GM23338 (cell line): ENCODE results near the gene CAPN15. TPM values are rescaled to one million over a fixed set of nuclear protein-coding genes. Genes with fewer than 3 reads are reported as not detected.

Experiments
- ATAC-seq: fragments of 200-7000 bp; cut with Tn5 transposase; 3 replicates; pipeline ENCODE4 v1.9.1; 2020
- DNase-seq: peaks from one replicate; pipeline ENCODE4 v3.0.0-alpha.2; 2015; ENCODE audit warnings: low spot score
- H2AFZ ChIP-seq: fragments of 200-600 bp; sonication (generic); 2 replicates; pipeline ENCODE4 v1.8.0; 2016; ENCODE audit warnings: antibody characterized with exemption, mild to moderate bottlenecking, moderate library complexity
- H3F3A ChIP-seq: fragments of 200-600 bp; sonication (generic); replicated peaks from 2 replicates; pipeline ENCODE4 v1.8.0; 2017; ENCODE audit warnings: antibody characterized with exemption, mixed run types, low read depth
- H3K27ac ChIP-seq: fragments of 200-600 bp; sonication (generic); 2 replicates; pipeline ENCODE4 v1.6.1; 2016; ENCODE audit warnings: low read depth
- H3K27me3 ChIP-seq: fragments of 200-600 bp; sonication (generic); 2 replicates; pipeline ENCODE4 v1.8.0; 2016; ENCODE audit warnings: mild to moderate bottlenecking, mixed run types, moderate library complexity; ENCODE audit not compliant: insufficient read depth
- H3K36me3 ChIP-seq: fragments of 200-600 bp; sonication (generic); 2 replicates; pipeline ENCODE4 v1.8.0; 2016; ENCODE audit warnings: mild to moderate bottlenecking; ENCODE audit not compliant: insufficient read depth
- H3K4me1 ChIP-seq: fragments of 200-600 bp; sonication (generic); 2 replicates; pipeline ENCODE4 v1.8.0; 2016; ENCODE audit warnings: mild to moderate bottlenecking, moderate library complexity; ENCODE audit not compliant: insufficient read depth
- H3K4me2 ChIP-seq: fragments of 200-600 bp; sonication (generic); 2 replicates; pipeline ENCODE4 v1.7.1; 2017; ENCODE audit warnings: mixed run types
- H3K4me3 ChIP-seq: fragments of 200-600 bp; sonication (generic); 2 replicates; pipeline ENCODE4 v1.6.1; 2016; ENCODE audit warnings: mixed run types
- H3K79me2 ChIP-seq: fragments of 200-600 bp; sonication (generic); replicated peaks from 2 replicates; pipeline ENCODE4 v1.8.0; 2017; ENCODE audit warnings: mild to moderate bottlenecking; ENCODE audit not compliant: insufficient read depth
- H3K9me2 ChIP-seq: fragments of 200-600 bp; sonication (generic); 2 replicates; pipeline ENCODE4 v1.8.0; 2017; ENCODE audit not compliant: insufficient read depth
- H4K20me1 ChIP-seq: fragments of 200-600 bp; sonication (generic); replicated peaks from 2 replicates; pipeline ENCODE4 v1.8.0; 2017; ENCODE audit warnings: mild to moderate bottlenecking; ENCODE audit not compliant: insufficient read depth
- H3K27ac Mint-ChIP-seq: 2 replicates; pipeline ENCODE4 v1.8.0; 2020; ENCODE audit warnings: inconsistent platforms, mild to moderate bottlenecking, moderate library complexity, mixed read lengths
- H3K27me3 Mint-ChIP-seq: 3 replicates; pipeline ENCODE4 v1.8.0; 2022; ENCODE audit warnings: low read depth, mild to moderate bottlenecking, moderate library complexity, mixed read lengths, inconsistent platforms; ENCODE audit not compliant: insufficient read depth, poor library complexity
- H3K36me3 Mint-ChIP-seq: 3 replicates; pipeline ENCODE4 v1.8.0; 2021; ENCODE audit warnings: low read depth, mild to moderate bottlenecking, inconsistent platforms, moderate library complexity, mixed read lengths
- H3K4me1 Mint-ChIP-seq: 3 replicates; pipeline ENCODE4 v1.8.0; 2020; ENCODE audit warnings: mild to moderate bottlenecking, inconsistent platforms, mixed read lengths
- H3K4me3 Mint-ChIP-seq: 3 replicates; pipeline ENCODE4 v1.8.0; 2021; ENCODE audit warnings: moderate library complexity, mild to moderate bottlenecking, inconsistent platforms, mixed read lengths
- H3K9me3 Mint-ChIP-seq: 3 replicates; pipeline ENCODE4 v1.8.0; 2020; ENCODE audit warnings: moderate library complexity, mild to moderate bottlenecking, inconsistent platforms, mixed read lengths
- CREB1 ChIP-seq: fragments of 250-450 bp; sonication (Bioruptor Pico); IDR thresholded peaks from 2 replicates; pipeline ENCODE4 v1.5.0; 2020; ENCODE audit warnings: low read depth, mild to moderate bottlenecking, moderate library complexity
- EZH2 ChIP-seq: fragments of 200-600 bp; sonication (generic); IDR thresholded peaks from one replicate; pipeline ENCODE4 v1.8.0; 2017; ENCODE audit warnings: antibody characterized with exemption, mild to moderate bottlenecking, low read depth; ENCODE audit not compliant: unreplicated experiment
- EZH2phosphoT487 ChIP-seq: fragments of 200-600 bp; sonication (generic); IDR thresholded peaks from one replicate; pipeline ENCODE4 v1.8.1; 2018; ENCODE audit warnings: antibody characterized with exemption; ENCODE audit not compliant: unreplicated experiment
- POLR2AphosphoS5 ChIP-seq: IDR thresholded peaks from 2 replicates; pipeline ENCODE4 v1.6.1; 2016; ENCODE audit warnings: antibody characterized with exemption, low read depth
- REST ChIP-seq: IDR thresholded peaks from one replicate; pipeline ENCODE4 v1.6.1; 2018; ENCODE audit warnings: antibody characterized with exemption; ENCODE audit not compliant: unreplicated experiment
- STAT1 ChIP-seq: IDR thresholded peaks from one replicate; pipeline ENCODE4 v1.6.1; 2016; ENCODE audit warnings: antibody characterized with exemption; ENCODE audit not compliant: unreplicated experiment
- ZNF114 ChIP-seq: fragments of 250-450 bp; sonication (Bioruptor Pico); IDR thresholded peaks from 2 replicates; pipeline ENCODE4 v1.5.0; 2020; ENCODE audit warnings: mild to moderate bottlenecking, moderate library complexity
- ZNF331 ChIP-seq: fragments of 250-450 bp; sonication (Bioruptor Pico); IDR thresholded peaks from 2 replicates; pipeline ENCODE4 v1.5.0; 2020; ENCODE audit warnings: low read depth, mild to moderate bottlenecking, moderate library complexity
- polyA plus RNA-seq: library from polyadenylated mRNA; unstranded; fragments of >200 nt; fragmentation: Nextera tagmentation; extraction: Ambion mirVana; gene quantifications from 2 replicates; pipeline ENCODE4 v1.2.1, GENCODE V29; 2016
- total RNA-seq: library from RNA; depleted of rRNA; stranded (reverse); fragments of >200 nt; shearing (Covaris generic); gene quantifications from 2 replicates; pipeline ENCODE4 v1.2.3, GENCODE V29; 2014
- TF ChIP-seq, protein P1 (sequence below), 2 experiments: fragments of 200-600 bp in 1 of 2; sonication (generic) in 1 of 2; conservative IDR thresholded peaks; 2 replicates each; pipeline versions ENCODE4 v1.5.1 to v1.6.1; 2016 to 2017; ENCODE audit warnings: antibody characterized with exemption in 2 of 2, low read depth in 2 of 2, mild to moderate bottlenecking in 2 of 2, moderate library complexity in 1 of 2
- TF ChIP-seq, protein P2 (sequence below): fragments of 250-450 bp; sonication (Bioruptor Pico); IDR thresholded peaks from 2 replicates; pipeline ENCODE4 v1.5.0; 2020; ENCODE audit warnings: mild to moderate bottlenecking, moderate library complexity

CAPN15 gene
- total and polyA plus RNA-seq, 2 experiments from 2014 or later, result 27.3 to 164 TPM

- TF ChIP-seq CREB1 (CRISPR knock-in tag), result no peak
- no peak for TF ChIP-seq REST
- TF ChIP-seq, protein P1, sequence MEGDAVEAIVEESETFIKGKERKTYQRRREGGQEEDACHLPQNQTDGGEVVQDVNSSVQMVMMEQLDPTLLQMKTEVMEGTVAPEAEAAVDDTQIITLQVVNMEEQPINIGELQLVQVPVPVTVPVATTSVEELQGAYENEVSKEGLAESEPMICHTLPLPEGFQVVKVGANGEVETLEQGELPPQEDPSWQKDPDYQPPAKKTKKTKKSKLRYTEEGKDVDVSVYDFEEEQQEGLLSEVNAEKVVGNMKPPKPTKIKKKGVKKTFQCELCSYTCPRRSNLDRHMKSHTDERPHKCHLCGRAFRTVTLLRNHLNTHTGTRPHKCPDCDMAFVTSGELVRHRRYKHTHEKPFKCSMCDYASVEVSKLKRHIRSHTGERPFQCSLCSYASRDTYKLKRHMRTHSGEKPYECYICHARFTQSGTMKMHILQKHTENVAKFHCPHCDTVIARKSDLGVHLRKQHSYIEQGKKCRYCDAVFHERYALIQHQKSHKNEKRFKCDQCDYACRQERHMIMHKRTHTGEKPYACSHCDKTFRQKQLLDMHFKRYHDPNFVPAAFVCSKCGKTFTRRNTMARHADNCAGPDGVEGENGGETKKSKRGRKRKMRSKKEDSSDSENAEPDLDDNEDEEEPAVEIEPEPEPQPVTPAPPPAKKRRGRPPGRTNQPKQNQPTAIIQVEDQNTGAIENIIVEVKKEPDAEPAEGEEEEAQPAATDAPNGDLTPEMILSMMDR (conservative IDR thresholded peaks at IDR 0.05; ENCODE audit: low read depth in 2 of 2), result peak; percentile 55 to 72
Measured at GRCh38 chr16:549544-550263, 22.2 kb downstream of the CAPN15 start (continued).

- H3K79me2 ChIP-seq, result no peaks in the 10 kb centered on the region
- Mint-ChIP-seq H3K27me3 (peaks cover 2% of the 10 kb centered on the region), H3K4me3 (no peak overlapping the region), H3K36me3 (peaks cover 3% of the 10 kb centered on the region; the same call in 1 of the 3 replicates), H3K9me3 (no peaks in the 10 kb centered on the region), H3K27ac (no peak overlapping the region), H3K4me1 (no peaks in the 10 kb centered on the region)
- no peaks in the 10 kb centered on the region for H3K36me3 ChIP-seq
- H3K4me2 ChIP-seq, result no peak overlapping the region
- H3F3A ChIP-seq, result 0 out of 2 replicates have a peak, but pooled peaks cover 6% of the 10 kb centered on the region
- H3K27ac ChIP-seq, result no peak overlapping the region
- DNase-seq (no peak), ATAC-seq (no peak)
- no peak overlapping the region for H3K4me3 ChIP-seq
- no peaks in the 10 kb centered on the region for H3K27me3 ChIP-seq
- H3K4me1 ChIP-seq, result no peaks in the 10 kb centered on the region
- H3K9me2 ChIP-seq, result no peaks in the 10 kb centered on the region
- TF ChIP-seq POLR2AphosphoS5, result no peak
- no peak for TF ChIP-seq CREB1 (CRISPR knock-in tag)
- TF ChIP-seq STAT1, result no peak
- no peak for TF ChIP-seq EZH2
- TF ChIP-seq ZNF331 (CRISPR knock-in tag), result no peak
- no peak for TF ChIP-seq ZNF114 (CRISPR knock-in tag)
- TF ChIP-seq, protein P2, sequence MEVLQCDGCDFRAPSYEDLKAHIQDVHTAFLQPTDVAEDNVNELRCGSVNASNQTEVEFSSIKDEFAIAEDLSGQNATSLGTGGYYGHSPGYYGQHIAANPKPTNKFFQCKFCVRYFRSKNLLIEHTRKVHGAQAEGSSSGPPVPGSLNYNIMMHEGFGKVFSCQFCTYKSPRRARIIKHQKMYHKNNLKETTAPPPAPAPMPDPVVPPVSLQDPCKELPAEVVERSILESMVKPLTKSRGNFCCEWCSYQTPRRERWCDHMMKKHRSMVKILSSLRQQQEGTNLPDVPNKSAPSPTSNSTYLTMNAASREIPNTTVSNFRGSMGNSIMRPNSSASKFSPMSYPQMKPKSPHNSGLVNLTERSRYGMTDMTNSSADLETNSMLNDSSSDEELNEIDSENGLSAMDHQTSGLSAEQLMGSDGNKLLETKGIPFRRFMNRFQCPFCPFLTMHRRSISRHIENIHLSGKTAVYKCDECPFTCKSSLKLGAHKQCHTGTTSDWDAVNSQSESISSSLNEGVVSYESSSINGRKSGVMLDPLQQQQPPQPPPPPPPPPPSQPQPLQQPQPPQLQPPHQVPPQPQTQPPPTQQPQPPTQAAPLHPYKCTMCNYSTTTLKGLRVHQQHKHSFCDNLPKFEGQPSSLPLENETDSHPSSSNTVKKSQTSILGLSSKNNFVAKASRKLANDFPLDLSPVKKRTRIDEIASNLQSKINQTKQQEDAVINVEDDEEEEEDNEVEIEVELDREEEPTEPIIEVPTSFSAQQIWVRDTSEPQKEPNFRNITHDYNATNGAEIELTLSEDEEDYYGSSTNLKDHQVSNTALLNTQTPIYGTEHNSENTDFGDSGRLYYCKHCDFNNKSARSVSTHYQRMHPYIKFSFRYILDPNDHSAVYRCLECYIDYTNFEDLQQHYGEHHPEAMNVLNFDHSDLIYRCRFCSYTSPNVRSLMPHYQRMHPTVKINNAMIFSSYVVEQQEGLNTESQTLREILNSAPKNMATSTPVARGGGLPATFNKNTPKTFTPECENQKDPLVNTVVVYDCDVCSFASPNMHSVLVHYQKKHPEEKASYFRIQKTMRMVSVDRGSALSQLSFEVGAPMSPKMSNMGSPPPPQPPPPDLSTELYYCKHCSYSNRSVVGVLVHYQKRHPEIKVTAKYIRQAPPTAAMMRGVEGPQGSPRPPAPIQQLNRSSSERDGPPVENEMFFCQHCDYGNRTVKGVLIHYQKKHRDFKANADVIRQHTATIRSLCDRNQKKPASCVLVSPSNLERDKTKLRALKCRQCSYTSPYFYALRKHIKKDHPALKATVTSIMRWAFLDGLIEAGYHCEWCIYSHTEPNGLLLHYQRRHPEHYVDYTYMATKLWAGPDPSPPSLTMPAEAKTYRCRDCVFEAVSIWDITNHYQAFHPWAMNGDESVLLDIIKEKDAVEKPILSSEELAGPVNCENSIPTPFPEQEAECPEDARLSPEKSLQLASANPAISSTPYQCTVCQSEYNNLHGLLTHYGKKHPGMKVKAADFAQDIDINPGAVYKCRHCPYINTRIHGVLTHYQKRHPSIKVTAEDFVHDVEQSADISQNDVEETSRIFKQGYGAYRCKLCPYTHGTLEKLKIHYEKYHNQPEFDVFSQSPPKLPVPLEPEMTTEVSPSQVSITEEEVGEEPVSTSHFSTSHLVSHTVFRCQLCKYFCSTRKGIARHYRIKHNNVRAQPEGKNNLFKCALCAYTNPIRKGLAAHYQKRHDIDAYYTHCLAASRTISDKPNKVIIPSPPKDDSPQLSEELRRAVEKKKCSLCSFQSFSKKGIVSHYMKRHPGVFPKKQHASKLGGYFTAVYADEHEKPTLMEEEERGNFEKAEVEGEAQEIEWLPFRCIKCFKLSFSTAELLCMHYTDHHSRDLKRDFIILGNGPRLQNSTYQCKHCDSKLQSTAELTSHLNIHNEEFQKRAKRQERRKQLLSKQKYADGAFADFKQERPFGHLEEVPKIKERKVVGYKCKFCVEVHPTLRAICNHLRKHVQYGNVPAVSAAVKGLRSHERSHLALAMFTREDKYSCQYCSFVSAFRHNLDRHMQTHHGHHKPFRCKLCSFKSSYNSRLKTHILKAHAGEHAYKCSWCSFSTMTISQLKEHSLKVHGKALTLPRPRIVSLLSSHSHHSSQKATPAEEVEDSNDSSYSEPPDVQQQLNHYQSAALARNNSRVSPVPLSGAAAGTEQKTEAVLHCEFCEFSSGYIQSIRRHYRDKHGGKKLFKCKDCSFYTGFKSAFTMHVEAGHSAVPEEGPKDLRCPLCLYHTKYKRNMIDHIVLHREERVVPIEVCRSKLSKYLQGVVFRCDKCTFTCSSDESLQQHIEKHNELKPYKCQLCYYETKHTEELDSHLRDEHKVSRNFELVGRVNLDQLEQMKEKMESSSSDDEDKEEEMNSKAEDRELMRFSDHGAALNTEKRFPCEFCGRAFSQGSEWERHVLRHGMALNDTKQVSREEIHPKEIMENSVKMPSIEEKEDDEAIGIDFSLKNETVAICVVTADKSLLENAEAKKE, result no peak
- TF ChIP-seq EZH2phosphoT487, result no peak
- no peaks in the 10 kb centered on the region; the same call in 1 of the 2 replicates for H4K20me1 ChIP-seq
- H2AFZ ChIP-seq, result no peak overlapping the region
Measured at GRCh38 chr16:551210-551609, 23.7 kb downstream of the CAPN15 start.
